Endodermal cell (in vitro differentiated cells): ENCODE data around the gene BCAN. TPM values are rescaled to one million over a fixed set of nuclear protein-coding genes. Genes with fewer than 3 reads are reported as not detected.
"Not testable (repeated sequence)": the region's sequence is repeated elsewhere in the genome, so short reads cannot be mapped to it uniquely, and the experiment has no call there.

ENCODE experiments used
- DNase-seq: peaks from one replicate; pipeline ENCODE4 v3.0.0-alpha.2; 2017
- H3K27ac ChIP-seq: 2 replicates; pipeline ENCODE4 v1.5.1; 2013; ENCODE audit warnings: mild to moderate bottlenecking, low read depth, low read length, moderate library complexity
- H3K27me3 ChIP-seq: 2 replicates; pipeline ENCODE4 v1.6.1; 2013; ENCODE audit warnings: mild to moderate bottlenecking, low read length, moderate library complexity; ENCODE audit not compliant: insufficient read depth, control insufficient read depth, poor library complexity, severe bottlenecking
- H3K36me3 ChIP-seq: 2 replicates; pipeline ENCODE4 v1.7.0; 2013; ENCODE audit warnings: mild to moderate bottlenecking, low read length, moderate library complexity; ENCODE audit not compliant: control insufficient read depth, insufficient read depth
- H3K4me1 ChIP-seq: one replicate; pipeline ENCODE4 v1.7.0; 2013; ENCODE audit warnings: low read length; ENCODE audit not compliant: control insufficient read depth, insufficient read depth
- H3K4me3 ChIP-seq: 2 replicates; pipeline ENCODE4 v1.5.1; 2013; ENCODE audit warnings: mild to moderate bottlenecking, low read length, moderate library complexity
- H3K9ac ChIP-seq: 2 replicates; pipeline ENCODE4 v1.6.1; 2013; ENCODE audit warnings: mild to moderate bottlenecking, low read length, moderate library complexity; ENCODE audit not compliant: poor library complexity, severe bottlenecking; ENCODE audit errors: extremely low read depth
- H3K9me3 ChIP-seq: 2 replicates; pipeline ENCODE4 v1.6.1; 2013; ENCODE audit warnings: mild to moderate bottlenecking, low read length, moderate library complexity; ENCODE audit not compliant: control insufficient read depth
- H3K27ac Mint-ChIP-seq: 2 replicates; pipeline ENCODE4 v1.8.0; 2020; ENCODE audit warnings: mixed read lengths
- H3K27me3 Mint-ChIP-seq: 2 replicates; pipeline ENCODE4 v1.8.0; 2021; ENCODE audit warnings: mild to moderate bottlenecking, mixed read lengths; ENCODE audit not compliant: insufficient read depth
- H3K36me3 Mint-ChIP-seq: 2 replicates; pipeline ENCODE4 v1.8.0; 2020; ENCODE audit warnings: low read depth, mixed read lengths
- H3K4me1 Mint-ChIP-seq: 2 replicates; pipeline ENCODE4 v1.8.0; 2020; ENCODE audit warnings: mixed read lengths
- H3K4me3 Mint-ChIP-seq: 2 replicates; pipeline ENCODE4 v1.8.0; 2020; ENCODE audit warnings: mild to moderate bottlenecking, moderate library complexity, mixed read lengths
- H3K9me3 Mint-ChIP-seq: 2 replicates; pipeline ENCODE4 v1.8.0; 2020; ENCODE audit warnings: mild to moderate bottlenecking, mixed read lengths
- WGBS, 2 experiments: methylation state at CpG; one replicate each; pipeline versions ENCODE4 v1.1.5 to v1.1.7; 2013; ENCODE audit warnings: missing lambda C conversion rate in 2 of 2, mixed read lengths in 1 of 2; ENCODE audit not compliant: insufficient coverage in 1 of 2, insufficient read length in 1 of 2; 5-methylcytosine and 5-hydroxymethylcytosine counted together
- total RNA-seq, 2 donors: library from RNA; stranded (reverse); fragmentation: NEBNext Ultra II Directional in 1 of 2; extraction: Animal tissue kit (Norgen Biotek cat#: 25700) in 1 of 2; gene quantifications; 2 replicates in 1 of 2; 3 replicates in 1 of 2; pipeline ENCODE4 v1.2.1, GENCODE V29; 2021
- TF ChIP-seq, protein P1 (sequence below): fragments of 200-600 bp; sonication (generic); conservative IDR thresholded peaks from 2 replicates; pipeline ENCODE4 v1.5.0; 2021; ENCODE audit warnings: antibody characterized with exemption, mild to moderate bottlenecking

Gene BCAN
- total RNA-seq, 2 donors from 2014 or later, result 0.31 TPM; not detected in 1

DNA sequence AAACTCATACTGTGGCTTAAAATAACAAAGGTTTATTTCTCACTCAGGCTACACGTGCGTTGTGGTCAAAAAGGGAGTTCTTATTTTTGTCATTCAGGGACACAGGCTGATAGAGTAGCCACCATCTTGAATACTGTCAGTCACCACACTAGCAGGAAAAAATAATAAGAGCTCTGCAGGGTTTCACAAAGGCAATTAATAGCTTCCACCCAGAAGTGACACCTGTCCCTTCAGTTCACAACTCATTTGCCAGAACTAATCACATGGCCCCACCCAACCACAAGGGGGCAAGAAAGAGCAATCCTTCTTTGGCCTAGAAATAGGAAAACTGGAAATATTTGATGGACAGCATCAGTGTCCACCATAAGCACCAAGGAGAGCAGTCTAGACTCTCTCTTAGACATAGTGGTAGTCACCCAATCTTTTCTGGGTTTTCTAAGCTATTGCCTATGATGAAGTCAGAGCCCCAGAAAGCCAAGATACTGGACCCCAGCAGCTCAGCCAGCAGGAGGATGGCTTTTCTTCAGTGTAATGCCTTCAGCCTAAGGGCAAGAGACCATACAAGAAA is 14.5 kb upstream of the BCAN start:
- H3K4me1 Mint-ChIP-seq, result peaks cover 10% of the 10 kb centered on the region
- peaks cover 88% of the 10 kb centered on the region for H3K27me3 Mint-ChIP-seq
- no peak overlapping the region for H3K9ac ChIP-seq
- TF ChIP-seq, protein P1, sequence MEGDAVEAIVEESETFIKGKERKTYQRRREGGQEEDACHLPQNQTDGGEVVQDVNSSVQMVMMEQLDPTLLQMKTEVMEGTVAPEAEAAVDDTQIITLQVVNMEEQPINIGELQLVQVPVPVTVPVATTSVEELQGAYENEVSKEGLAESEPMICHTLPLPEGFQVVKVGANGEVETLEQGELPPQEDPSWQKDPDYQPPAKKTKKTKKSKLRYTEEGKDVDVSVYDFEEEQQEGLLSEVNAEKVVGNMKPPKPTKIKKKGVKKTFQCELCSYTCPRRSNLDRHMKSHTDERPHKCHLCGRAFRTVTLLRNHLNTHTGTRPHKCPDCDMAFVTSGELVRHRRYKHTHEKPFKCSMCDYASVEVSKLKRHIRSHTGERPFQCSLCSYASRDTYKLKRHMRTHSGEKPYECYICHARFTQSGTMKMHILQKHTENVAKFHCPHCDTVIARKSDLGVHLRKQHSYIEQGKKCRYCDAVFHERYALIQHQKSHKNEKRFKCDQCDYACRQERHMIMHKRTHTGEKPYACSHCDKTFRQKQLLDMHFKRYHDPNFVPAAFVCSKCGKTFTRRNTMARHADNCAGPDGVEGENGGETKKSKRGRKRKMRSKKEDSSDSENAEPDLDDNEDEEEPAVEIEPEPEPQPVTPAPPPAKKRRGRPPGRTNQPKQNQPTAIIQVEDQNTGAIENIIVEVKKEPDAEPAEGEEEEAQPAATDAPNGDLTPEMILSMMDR, result peak; percentile 91
- no peaks in the 10 kb centered on the region for H3K9me3 ChIP-seq
- no peaks in the 10 kb centered on the region for H3K36me3 ChIP-seq
- no peaks in the 10 kb centered on the region for H3K9me3 Mint-ChIP-seq
- no peak overlapping the region for H3K27ac Mint-ChIP-seq
- no peak overlapping the region for H3K4me3 ChIP-seq
- 89 to 90% methylated on average over 2 of the region's 2 CpGs for WGBS, 2 experiments
- peak; percentile 85 for DNase-seq
- no peak overlapping the region for H3K4me3 Mint-ChIP-seq
- no peaks in the 10 kb centered on the region for H3K4me1 ChIP-seq
- peaks cover 54% of the 10 kb centered on the region for H3K27me3 ChIP-seq
- H3K36me3 Mint-ChIP-seq, result no peaks in the 10 kb centered on the region
- H3K27ac ChIP-seq, result no peak overlapping the region

DNA sequence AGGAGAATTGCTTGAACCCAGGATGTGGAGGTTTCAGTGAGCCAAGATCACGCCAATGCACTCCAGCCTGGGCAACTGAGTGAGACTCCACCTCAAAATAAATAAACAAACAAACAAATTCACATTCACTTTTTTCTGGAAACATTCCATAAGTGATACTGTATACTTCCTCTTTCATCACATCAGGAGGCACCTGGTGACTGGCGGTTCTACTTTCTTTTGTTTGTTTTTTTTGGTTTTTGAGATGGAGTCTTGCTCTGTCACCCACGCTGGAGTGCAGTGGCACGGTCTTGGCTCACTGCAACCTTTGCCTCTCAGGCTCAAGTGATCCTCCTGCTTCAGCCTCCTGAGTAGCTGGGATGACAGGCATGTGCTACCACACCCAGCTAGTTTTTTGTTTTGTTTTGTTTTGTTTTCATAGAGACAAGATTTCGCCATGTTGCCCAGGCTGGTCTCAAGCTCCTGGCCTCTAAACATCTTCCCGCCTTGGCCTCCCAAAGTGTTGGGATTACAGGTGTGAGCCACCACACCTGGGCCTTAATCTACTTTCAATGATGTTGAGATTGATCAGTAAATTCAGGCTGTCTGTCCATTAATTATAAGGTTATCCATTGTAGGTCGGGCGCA is 12.0 kb upstream of the BCAN start:
- Histone ChIP-seq H3K4me1 (no peaks in the 10 kb centered on the region), H3K36me3 (no peaks in the 10 kb centered on the region), H3K4me3 (no peak overlapping the region), H3K9ac (no peak overlapping the region), H3K27me3 (peaks cover 53% of the 10 kb centered on the region), H3K27ac (no peak overlapping the region), H3K9me3 (no peaks in the 10 kb centered on the region)
- 80 to 92% methylated on average over 2 to 8 of the region's 8 CpGs for WGBS, 2 experiments
- H3K4me1 Mint-ChIP-seq, result peaks cover 8% of the 10 kb centered on the region
- no peak for DNase-seq
- H3K27ac Mint-ChIP-seq, result no peak overlapping the region
- no peak overlapping the region for H3K4me3 Mint-ChIP-seq
- no peaks in the 10 kb centered on the region for H3K36me3 Mint-ChIP-seq
- TF ChIP-seq, protein P1, result no peak
- peaks cover 88% of the 10 kb centered on the region for H3K27me3 Mint-ChIP-seq
- H3K9me3 Mint-ChIP-seq, result no peaks in the 10 kb centered on the region

DNA sequence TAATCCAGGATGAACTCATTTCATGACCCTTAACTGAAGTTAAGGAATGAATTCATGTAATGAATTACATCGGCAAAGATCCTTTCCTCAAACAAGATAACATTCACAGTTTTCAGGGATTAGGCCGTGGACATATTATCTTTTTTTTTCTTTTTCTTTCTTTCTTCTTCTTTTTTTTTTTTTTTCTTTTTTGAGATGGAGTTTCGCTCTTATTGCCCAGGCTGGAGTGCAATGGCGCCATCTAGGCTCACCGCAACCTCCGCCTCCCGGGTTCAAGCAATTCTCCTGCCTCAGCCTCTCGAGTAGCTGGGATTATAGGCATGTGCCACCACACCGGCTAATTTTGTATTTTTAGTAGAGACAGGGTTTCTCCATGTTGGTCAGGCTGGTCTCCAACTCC is 10.8 kb upstream of the BCAN start:
- H3K27me3 Mint-ChIP-seq, result peaks cover 89% of the 10 kb centered on the region

More for the DNA sequence above, 10.8 kb upstream of the BCAN start:
- not testable (repeated sequence) for H3K27ac Mint-ChIP-seq, H3K27ac ChIP-seq, H3K36me3 ChIP-seq, H3K4me1 Mint-ChIP-seq, H3K9me3 ChIP-seq, H3K4me3 ChIP-seq, DNase-seq, H3K9ac ChIP-seq, H3K4me3 Mint-ChIP-seq, H3K9me3 Mint-ChIP-seq, H3K36me3 Mint-ChIP-seq, H3K4me1 ChIP-seq
- H3K27me3 ChIP-seq, result peaks cover 53% of the 10 kb centered on the region
- TF ChIP-seq, protein P1, result peak; percentile 58
- WGBS, 2 experiments, result 67 to 71% methylated on average over 1 to 9 of the region's 9 CpGs
